Head of caudate nucleus (tissue), 42 donors: ENCODE data around the gene TACSTD2.

Experiments
- DNase-seq, 42 donors: peaks; one replicate each; pipeline versions ENCODE4 v3.0.0 to v3.0.0-alpha.2; 2020 to 2021; ENCODE audit warnings: mixed read lengths in 7 of 42
- intact Hi-C: fragments of 100-400 bp; cut with DNase I; formaldehyde crosslinking; loops from one replicate; pipeline ENCODE4 v1.15.0; 2022

TACSTD2 gene

DNA sequence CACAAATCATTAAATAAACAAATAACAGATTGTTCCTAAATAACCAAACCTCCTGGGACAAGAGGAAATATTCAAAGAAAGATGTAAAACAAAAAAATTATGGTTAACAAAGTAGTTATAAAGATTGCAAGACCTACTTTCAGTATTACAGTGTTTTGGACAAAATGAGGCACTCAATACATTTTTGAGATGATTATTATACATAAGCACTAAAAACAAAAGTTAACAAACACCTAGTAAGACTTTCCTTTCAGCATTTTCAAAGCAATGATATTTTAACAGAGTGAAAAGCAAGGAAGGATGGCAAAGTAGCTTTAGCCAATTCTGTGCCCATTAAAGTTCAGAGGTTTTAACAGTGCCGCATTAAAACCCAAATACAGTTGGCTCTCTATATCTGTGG is 47.8 kb downstream of the TACSTD2 start:
- DNase-seq = no peak
- intact Hi-C loops = no loop called here

DNA sequence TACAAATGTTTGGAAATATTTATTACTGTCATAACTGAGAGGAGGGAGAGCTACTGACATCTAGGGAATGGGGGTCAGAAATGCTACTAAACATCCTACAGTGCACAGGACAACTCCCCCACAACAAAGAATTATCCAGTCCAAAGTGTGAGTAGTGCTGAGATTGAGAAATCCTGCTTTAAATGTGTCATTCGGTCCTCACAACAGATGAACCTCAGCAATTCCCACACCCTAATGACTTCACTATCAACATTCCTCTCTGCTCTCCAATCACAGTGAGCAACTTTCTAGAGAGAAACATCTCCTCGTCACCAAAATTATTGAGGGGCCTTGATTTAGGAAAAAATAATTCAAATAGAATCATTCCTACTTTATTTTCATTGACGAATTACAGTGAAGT is 48.5 kb downstream of the TACSTD2 start:
- no peak for DNase-seq
- intact Hi-C loops = no loop called here
